ENCODE results near the gene VTI1A.

The VTI1A gene

DNA sequence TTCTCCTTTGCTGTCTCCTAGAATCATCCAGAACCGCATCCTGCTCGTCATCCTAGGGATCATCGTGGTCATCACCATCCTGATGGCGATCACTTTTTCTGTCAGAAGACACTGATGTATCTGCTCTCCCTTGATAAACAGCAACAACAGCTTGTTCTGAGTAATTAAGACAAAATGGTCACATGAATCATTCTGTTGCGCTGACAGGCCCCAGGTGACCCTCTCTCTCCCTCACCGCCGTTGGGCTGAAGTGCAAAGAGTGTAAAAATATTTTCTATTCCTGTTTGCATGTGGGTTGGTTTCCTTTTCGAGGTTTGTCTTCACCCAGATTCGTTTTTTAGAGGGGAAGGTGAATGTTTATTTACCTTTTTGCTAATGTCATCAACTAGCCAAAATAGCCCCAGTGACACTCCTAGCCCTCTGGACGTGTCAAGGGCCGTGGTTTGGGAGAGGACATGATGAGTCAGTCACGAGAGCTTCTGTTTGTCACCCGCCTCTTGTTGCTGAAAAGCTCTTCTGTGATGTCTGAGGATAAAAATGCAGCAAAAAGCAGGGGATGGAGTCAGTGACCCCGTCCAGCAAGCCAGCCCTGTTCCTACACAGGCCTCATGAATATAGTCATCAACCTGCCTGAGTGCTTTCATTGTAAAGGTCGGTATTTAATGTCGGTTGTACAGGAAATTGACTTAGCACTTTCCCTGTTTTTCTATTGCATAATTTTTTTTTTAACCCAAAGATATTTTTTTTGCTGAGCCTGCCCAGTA is 368.4 kb downstream of the VTI1A start:
- DNase-seq = peak in 1 of 2 donors; percentile 31

DNA sequence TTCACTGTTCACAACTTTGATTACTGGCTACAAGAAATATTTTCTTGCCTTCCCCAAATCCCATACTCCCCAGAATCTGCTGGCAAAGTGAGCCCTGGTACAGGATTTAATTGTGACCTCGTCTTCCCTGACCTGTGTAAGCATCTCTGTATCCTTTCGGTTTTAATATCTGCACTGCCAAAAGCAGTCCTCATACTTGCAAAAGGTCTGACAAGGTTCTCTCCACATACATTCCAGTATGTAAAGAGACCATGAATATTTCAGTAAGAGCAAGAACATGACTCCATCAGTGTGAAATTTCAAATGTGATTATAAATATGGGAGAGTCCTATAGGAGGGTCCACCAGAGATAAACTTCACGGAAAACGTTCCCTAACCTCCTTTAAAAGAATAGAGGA is 369.0 kb downstream of the VTI1A start:
- DNase-seq = no peak

DNA sequence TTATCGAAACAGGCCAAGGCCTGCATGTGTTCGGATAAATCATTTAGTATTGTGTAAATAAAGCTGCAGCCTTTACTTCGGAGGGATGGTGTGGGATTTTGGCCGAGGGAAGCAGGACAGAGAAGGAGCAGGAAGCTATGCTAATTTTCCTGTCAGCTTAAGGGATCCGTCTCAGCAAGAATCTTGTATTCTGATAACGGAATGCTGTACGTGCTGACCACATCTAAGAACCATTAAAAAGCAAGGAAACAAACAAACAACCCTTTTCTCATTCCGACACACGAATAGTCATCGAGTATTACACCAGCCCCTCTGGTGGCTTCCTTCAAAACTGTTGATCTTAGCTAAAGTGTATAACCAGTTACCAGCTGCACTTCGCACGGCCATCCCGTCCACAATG is 369.9 kb downstream of the VTI1A start:
- no peak for DNase-seq

DNA sequence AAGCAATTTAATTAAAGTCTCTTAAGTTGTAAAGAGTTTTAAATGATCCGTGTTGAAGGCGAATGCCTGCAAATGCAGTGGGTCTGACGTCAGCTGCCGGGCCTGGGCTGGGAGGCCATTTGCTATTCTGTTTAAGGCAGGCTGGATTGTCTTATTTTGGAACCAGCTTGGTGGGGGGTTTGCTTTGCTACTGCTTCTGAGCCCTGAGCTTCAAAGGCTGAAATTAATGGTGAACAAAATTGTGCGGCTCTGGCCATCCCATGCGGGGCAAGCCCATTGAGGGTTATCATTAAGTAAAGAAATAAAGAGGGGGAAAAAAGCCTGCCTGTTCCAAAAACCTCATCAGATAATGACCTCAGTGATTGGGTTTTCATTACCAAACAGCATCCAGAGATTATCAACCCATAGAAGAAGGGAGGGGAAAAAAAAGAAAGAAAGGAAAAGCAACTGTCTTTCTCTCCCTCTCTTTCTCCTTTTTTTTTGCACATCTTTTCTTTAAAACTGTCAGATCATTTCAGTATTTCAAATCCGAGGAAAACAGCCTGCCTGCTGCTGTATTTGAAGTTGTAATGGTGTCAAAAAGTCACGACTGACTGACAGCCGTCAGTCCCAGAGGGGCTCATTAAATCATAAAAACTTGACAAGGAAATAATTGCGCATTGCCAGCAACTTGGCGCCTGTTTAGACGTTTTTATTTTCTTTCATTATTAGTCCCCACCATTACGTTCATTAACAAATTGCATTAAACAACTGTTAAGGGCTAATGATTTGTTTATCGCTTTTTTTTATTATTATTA is 371.2 kb downstream of the VTI1A start:
- DNase-seq = no peak

DNA sequence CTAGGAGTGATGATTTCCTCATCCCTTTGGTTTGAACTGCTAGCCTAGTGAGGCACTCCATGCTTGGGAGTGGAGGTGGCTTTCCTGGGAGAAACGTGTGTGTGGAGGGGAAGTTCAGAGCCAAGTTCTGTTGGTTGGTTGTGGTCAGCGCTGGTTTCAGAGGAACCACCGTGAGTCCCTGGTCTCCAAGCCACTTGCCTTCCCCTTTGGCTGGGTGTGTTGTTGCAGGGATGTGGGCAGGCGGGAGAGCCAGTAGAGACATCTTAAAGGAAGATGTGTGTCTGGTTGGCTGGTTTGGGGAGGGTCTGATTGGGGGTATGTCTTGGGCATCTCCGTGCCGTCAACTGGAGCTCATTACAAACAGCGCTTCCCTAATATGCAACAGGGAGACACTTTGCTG is 372.2 kb downstream of the VTI1A start:
- DNase-seq = peak in 1 of 2 donors; percentile 40

DNA sequence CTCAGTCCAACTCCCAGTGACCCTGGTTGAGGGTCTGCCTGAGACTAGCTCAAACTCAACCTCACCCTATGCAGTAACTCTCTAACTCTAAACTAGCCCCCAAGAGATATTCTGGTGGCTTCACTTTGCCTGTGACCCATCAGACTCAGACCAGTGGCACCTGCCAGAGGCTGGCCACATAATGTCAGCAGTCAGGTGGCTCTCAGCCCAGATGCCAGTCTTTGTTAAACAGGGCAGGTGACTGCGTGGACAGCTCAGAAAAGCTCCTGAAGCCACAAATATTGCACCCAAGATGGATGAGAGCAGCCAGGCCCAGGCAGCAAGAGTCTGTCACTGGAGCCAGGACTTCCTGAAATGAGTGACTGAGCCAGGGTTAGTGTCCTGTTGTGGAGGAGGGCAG is 373.3 kb downstream of the VTI1A start:
- no peak for DNase-seq

DNA sequence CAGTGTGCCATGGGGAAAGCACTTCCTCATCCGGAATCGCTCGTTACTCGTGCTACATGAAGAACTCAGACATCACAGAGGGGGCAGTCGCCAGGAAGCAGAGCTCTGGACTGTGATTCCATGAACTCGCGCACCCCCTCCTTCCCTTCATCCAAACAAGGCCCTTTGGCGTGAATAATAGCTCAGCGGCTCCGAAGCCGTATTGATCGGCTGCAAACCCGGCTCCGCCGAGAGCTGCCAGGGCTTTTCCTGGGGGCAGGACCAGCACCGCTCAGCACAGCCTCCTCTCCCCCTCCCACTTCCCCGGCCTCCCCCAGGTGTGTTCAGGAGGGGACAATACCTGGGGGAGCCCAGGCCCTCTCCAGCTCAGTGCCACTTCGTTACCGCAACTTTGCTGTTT is 374.0 kb downstream of the VTI1A start:
- no peak for DNase-seq

DNA sequence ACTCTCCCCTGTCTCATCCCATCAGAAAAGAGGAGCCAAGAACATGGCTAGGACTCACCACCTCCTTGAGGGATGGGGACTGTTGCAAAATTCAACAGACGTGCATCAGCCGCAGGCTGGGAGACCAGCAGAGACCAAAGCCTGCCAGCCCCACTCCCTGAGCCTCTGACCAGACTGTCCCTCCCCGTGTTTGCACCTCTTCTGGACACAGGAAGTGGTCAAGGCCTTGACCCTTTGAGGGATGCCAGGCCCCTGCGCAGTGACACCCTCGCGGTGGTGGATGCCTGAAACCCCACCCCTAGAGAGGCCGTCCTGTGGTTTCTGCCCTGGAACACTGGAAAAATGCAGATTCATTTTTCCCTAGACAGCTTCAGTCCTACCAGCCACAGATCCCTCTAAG is 374.6 kb downstream of the VTI1A start:
- no peak for DNase-seq

DNA sequence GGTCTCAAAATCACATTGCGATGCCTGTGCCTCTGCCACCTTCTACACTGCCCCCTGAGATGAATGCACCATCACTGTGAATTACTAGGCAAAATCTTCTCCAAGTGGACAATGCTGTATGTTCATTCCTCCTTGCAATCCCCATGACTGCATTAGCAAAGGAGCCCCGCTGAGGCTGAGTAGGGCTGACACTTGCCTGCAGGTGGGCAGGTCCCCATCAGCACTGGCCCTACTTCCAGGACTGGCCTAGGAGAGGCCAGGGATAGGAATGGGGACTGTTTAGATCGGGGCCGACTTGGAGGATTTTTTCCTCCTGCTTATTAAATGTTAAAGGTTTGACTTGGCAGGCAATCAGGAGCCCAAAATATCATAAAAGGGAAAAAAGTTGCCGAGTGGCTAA is 376.0 kb downstream of the VTI1A start:
- DNase-seq = no peak

DNA sequence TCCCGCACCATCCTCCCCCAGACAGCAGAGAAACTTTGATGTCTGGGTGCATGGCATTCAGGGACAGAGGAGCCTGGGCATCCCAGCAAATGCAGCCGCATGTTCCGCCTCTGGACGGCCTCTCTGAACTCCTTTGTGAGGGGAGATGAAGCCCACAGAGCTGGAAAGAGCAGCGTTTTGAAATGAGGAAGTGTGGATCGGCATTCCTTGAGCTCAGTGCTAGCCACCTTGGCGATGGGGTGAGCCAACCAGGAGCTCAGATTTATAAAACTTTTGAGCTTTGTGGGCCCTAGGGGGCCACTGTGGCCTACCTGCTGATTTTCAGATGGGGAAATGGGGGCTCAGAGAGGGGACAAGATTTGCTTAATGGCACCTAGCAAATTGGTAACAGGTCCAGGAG is 376.6 kb downstream of the VTI1A start:
- no peak for DNase-seq

DNA sequence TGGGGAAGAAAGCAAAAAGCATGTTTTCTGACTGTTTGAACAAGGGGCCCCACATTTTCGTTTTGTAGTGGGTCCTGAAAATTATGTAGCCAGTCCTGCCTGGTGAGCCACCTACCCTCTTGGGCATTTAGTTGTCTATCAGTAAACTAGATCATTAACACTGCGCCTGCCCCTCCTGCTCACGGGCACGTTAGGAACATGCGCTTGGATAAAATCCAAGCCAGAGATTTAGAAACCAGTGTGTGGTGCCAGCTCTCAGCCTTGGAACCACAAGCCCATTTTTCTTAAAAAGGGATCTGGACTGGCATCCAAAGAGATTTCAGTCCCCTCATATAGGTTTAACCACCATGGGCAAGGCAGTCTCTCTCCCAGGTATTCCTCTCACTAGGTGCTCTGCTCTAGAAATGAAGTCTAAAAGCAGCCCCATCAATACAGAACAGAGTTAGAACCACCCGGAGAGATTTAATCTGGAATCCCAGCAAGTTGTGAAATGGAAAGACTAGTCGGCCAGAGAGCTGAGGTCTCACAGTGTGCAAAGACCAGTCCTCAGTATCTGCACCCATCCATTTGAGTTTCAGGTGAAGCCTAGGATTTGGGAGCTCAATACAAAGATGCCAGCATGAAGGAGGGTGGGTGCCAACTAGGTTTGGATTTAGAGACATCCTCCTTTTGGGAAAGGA is 379.1 kb downstream of the VTI1A start:
- no peak for DNase-seq

DNA sequence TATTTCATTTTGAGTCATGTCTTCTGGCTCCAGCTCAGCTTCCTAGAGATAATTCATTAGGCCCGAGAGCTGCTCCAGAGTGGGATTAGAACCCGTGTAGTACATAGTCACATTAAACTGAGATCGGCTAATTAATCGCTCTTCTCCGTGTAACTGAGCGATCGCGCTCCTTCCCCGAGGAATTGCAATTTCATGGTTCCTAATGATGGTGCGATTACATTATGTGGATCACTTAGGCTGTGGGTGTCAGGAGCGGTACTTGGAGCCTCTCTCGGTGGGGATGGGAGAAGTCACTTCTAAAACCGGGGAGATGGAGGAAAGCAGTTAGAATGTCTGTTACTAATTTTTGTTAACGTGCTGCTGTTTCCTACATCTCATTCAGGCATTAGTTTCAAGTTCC is 380.1 kb downstream of the VTI1A start:
- no peak for DNase-seq

DNA sequence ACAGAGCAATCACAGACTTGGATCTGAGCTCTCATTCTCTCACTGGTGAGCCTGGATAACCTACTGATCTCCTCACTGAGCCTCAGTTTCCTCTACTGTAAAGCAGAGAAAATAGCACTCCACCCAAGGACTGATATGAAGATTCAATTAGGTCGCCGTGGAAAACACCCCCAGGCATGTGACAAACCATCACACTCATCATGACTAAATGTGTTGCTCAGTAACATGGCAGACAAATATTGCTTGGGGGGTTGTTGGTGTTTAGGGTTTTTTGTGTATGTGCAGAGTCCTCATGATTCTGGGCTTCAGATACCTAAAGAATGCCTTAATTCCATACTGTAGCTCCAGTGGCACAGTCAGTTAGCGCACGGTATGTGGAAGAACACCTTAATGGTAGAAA is 380.9 kb downstream of the VTI1A start:
- DNase-seq = no peak

DNA sequence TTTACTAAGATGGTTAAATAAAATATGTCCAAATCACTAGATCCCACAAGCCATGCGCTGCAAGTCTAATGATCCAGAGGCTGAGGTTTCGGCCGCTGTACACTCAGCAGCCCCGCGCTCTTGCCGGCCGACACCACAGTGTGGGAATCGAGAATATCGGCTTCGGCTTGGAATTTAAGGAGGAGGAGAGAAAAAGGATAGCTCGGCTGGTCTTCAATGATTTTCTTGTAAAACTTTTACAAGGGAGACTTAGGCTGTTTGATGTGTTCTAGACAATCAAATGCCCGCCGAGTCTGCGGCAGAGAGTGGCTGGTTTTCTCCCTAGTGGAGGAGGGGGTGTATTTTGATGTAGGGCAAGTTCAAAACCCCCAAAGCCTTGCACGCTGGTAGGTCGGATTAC is 384.8 kb downstream of the VTI1A start:
- DNase-seq = no peak

DNA sequence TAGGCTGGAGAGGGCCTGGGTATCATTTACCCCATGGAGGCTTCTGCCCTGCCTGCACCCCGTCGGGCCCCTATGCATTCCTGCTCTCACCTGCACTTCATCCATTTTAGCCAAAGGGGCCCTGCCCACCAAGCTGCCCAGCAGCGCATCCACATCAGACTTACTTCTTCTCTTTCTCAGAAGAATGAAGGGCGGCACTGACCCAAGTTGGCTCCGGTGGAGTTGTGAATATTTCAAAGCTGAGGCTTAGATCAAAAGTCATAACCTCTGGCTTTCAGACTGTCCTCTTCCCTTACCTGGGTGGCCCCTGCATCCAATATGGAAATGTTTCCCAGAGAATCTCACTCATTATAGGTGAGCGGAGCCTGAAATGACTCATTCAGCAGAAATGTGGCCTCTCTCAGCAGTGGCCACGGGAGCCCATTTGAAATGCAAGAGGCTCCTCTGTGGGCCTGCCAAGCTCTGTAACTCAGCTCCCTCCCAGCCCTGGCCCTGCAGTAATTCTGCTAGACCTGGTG is 385.4 kb downstream of the VTI1A start:
- no peak for DNase-seq

DNA sequence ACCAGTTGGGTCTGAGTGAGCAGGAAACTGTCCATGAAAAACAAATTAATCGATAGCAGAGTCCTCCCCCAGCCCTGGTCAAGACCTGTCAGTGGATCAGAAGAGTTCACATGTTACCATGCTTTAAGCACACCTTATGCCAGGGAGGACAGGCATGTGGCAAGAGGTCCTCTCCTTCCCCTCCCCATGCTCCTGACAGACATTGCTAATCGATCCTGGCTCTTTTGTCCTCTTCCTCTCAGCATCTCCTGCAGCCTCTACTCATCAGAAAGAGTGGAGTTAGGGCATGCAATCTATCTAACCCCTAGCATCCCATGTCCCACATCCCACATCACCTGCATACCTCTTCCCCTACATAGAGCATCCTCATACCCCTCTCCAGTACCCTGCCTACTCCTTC is 385.9 kb downstream of the VTI1A start:
- no peak for DNase-seq

DNA sequence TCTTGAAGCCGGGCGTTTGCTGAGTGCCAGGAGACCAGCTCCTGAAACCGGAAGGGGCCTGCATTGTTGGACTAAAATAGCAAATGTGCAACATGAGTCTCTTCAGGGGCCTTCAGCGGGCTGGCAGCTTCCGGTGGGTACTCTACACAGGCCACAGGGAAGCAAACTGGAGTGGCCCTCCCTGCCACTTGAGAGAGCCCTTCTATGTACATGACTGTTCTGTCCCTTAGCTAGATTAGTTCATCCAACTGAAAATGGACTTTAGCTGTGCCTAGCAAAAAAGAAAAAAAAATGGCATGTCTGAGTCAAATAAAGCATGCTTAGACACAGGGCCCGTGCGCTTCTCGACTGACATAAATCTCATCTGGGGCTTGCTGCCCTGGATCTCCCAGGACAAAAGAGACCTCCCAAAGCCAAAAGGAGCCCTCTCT is 387.8 kb downstream of the VTI1A start:
- no peak for DNase-seq

DNA sequence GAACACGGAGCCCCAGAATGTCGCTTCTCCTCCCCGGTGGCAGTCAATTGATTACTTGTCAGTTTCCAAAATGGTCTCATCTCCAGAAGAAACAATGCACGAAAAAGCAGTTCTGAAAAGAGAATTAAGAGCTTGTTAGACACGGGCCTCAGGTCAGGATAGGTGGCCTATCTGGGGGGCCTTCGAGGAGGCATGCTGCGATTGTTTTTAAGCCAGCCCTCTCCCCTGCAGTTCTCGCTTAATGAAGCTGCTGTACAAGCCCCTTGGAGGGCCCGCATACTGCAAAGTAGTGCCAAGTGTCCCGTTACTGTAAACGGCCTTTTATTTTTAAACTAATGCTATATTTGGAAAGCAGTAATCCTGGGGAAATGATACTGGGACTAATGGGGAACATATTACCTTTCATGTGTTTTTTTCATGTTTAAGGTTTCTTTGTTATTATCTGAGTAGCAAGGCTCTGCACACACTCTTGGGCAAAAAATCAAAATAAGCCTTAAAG is 388.3 kb downstream of the VTI1A start:
- DNase-seq = no peak

DNA sequence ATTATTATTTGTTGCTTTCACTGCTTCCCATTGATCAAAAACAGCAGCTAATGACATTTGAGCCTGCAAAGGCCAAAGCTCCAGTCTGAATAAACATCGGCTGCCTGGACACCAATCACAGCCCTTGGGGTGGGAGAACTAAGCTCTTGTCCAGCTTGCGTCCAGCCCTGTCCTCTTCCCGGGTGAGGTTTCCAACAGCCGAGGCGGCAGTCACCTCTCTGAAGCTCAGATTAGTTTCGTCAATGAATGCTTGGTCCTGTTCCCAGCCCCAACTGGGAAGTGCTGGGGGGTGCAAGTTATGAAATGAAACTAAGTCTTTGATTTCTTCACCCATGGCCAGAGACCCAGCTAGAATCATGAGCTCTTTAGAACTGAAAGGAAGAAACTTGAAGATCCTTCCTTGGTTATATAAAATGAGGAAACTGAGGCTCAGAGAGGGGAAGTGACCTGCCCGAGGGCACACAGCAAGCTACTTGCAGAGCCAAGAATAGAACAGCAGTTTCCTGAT is 389.0 kb downstream of the VTI1A start:
- DNase-seq = peak in 1 of 2 donors; percentile 13

DNA sequence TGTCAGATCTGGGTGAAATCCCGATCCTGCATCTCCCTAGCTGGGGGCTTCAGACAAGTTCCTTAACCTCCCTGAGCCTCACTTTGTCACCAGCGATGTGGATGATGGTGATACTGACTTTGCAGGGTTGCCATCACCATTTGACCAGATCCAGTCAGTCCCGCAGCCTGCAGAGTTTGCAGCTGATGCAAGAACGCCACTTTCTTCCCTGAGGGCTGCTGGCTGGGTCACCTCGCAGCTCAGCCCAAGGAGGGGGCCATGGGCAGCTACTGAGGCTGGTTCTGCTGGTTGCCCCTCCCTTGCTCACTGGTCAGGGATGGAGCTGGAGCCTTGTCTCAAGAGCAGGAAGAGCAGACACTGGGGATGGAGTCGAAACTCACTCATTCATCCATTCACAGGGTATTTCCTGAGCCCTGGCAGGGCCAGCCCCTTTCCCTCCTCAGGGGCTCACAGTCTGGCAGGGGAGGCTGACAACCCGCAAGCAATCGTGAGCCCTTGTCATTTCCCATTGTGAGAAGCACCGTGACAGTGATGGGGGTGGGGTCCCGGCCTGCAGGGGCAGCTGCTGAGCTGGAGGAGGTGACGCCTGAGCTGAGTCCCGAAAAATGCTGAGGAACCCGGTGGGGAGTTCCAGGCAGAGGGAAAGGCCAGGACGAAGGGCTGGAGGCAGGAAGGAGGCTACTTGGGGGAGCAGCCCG is 391.9 kb downstream of the VTI1A start:
- no peak for DNase-seq

DNA sequence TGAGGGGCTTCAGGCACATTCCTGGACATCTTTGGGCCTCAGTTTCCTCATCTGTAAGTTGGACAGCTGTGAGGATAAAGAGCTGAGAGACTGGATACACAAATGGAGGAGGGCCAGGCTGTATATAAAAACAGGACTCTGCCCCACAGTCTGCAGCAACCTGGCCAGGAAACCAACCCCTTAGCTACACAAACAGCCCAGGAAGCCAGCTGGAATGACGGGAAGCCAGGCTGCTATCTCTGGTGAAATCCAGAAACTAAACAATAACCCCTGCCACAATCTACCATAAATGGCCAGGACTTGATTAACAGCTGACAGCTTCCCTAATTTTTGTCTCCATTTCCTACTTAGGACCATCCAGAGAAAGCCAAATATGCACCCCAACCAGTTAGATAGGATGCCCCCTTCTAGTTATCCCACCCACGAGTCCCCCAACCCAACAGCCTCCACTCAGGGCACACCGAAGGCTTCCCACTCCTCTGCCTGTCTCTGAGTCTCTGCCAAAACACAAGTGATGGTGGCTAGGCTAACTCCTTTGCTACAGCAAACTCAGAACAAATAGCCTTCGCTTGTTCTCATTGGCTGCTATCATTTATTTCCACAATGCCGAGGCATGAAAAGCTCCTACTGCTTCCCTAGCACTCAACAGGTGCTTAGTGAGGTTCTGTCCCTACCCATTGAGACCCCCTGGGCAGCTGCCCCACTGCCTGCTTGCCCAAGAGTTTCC is 393.1 kb downstream of the VTI1A start:
- no peak for DNase-seq

DNA sequence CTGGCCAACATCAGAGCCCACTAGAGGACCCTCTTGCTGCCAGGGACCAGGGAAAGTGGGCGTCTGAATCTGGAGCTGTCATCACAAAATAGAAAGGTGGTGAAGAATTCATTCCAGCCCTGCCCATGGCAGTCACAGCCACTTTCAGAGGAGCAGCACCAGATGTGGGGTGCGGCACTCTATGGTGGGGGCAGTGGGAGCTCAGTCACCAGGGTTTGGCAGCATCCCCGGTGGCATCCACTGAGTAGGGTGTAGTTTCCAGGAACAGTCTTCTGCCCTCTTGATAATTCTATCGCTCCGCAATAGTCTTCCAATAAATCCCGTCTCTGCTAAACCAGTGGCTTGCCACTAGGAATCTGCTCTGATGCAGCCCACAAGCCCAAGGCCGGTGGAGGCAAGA is 394.5 kb downstream of the VTI1A start:
- no peak for DNase-seq

Data from CD4-positive, alpha-beta T cell treated with Interleukin-4 for 1 hour (primary cell).